Ovary (tissue), 9 donors: ENCODE results near the gene CHRM3. TPM values are rescaled to one million over a fixed set of nuclear protein-coding genes. Genes with fewer than 3 reads are reported as not detected.
A peak's percentile ranks its signal among the peaks of the same experiment; 100 is the strongest.

Experiments used
- DNase-seq, 5 donors: peaks; one replicate each; pipeline ENCODE4 v3.0.0-alpha.2; 2019 to 2020
- H3K27ac ChIP-seq, 2 donors: fragments of 200-600 bp; one replicate each; pipeline versions ENCODE4 v1.5.1 to v1.8.0; 2019 to 2022
- H3K27me3 ChIP-seq: fragments of 200-600 bp; one replicate; pipeline ENCODE4 v1.8.0; 2022
- H3K36me3 ChIP-seq: fragments of 200-600 bp; sonication (generic); one replicate; pipeline ENCODE4 v1.5.1; 2019
- H3K4me1 ChIP-seq: one replicate; pipeline ENCODE4 v1.8.1; 2013; ENCODE audit warnings: mild to moderate bottlenecking, moderate library complexity; ENCODE audit not compliant: insufficient read depth
- H3K4me3 ChIP-seq: fragments of 200-600 bp; sonication (generic); one replicate; pipeline ENCODE4 v1.5.1; 2017
- H3K9me3 ChIP-seq, 2 donors: fragments of 200-600 bp in 1 of 2; sonication (generic) in 1 of 2; one replicate each; pipeline versions ENCODE4 v1.5.1 to v1.8.1; 2013 to 2019; ENCODE audit warnings: mild to moderate bottlenecking in 1 of 2, moderate library complexity in 1 of 2
- CTCF ChIP-seq, 3 donors: fragments of 450-650 bp in 2 of 3; fragments of 200-600 bp in 1 of 3; IDR thresholded peaks; one replicate each; pipeline versions ENCODE4 v1.5.1 to v1.8.0; 2016 to 2022; ENCODE audit warnings: antibody characterized with exemption in 3 of 3, mild to moderate bottlenecking in 1 of 3
- EP300 ChIP-seq: sonication (generic); formaldehyde crosslinking; IDR thresholded peaks from one replicate; pipeline ENCODE4 v1.6.1; 2017; ENCODE audit warnings: antibody characterized with exemption
- POLR2A ChIP-seq: fragments of 450-650 bp; IDR thresholded peaks from one replicate; pipeline ENCODE4 v1.6.1; 2017; ENCODE audit warnings: antibody characterized with exemption, mild to moderate bottlenecking, moderate library complexity
- WGBS, 3 donors: extraction: QIAGEN DNeasy Blood & Tissue Kit in 1 of 3; methylation state at CpG; one replicate each; pipeline versions ENCODE4 v1.1.5 to v1.1.7; 2013 to 2017; 5-methylcytosine and 5-hydroxymethylcytosine counted together
- intact Hi-C, 4 donors: fragments of 100-400 bp; cut with DNase I; formaldehyde crosslinking; loops; one replicate each; pipeline versions ENCODE4 v1.11.0 to v1.15.1; 2022 to 2023
- polyA plus RNA-seq, 2 donors: library from polyadenylated mRNA; stranded (reverse); fragments of 200-250 nt in 1 of 2; fragments of 350-450 nt in 1 of 2; fragmentation: Illumina TruSeq in 1 of 2; extraction: RNeasy Lipid Tissue Mini Kit (QIAGEN cat#74804) in 1 of 2; gene quantifications; one replicate each; pipeline ENCODE4 v1.2.3, GENCODE V29; 2013 to 2014
- total RNA-seq, 7 donors: library from RNA; depleted of rRNA in 2 of 7; stranded (reverse); fragments of >200 nt in 2 of 7; fragmentation: NEBNext Ultra II Directional in 3 of 7; extraction: Animal tissue kit (Norgen Biotek cat#: 25700) in 3 of 7; gene quantifications; one replicate each; pipeline versions ENCODE4 v1.1.0 to v1.2.4, GENCODE V29; 2016 to 2023
- donor health status: DM: no; HTN: no; CAD: no; lungs with moderate emphysema.
- donor health status: DM: no; HTN: no; CAD: no.
- donor health status: Bipolar disorder and iron deficiency.
- donor health status: DM: yes; HTN: yes; CAD: no.
- donor health status: DM: no; HTN: no; CAD: no.
- donor health status: DM: yes; HTN: yes; CAD: no.

The CHRM3 gene
- total and polyA plus RNA-seq, 9 donors = 1.2 to 39.9 (median 10.1) TPM

GRCh38 chr1:239383714-239384113, 2.7 kb upstream of the CHRM3 start:
- DNase-seq = no peak
- H3K27me3 ChIP-seq = no peaks in the 10 kb centered on the region
- H3K9me3 ChIP-seq = no peaks in the 10 kb centered on the region
- intact Hi-C loops = no loop called here
- H3K27ac ChIP-seq = no peak overlapping the region
- no peaks in the 10 kb centered on the region for H3K36me3 ChIP-seq
- H3K4me1 ChIP-seq = no peaks in the 10 kb centered on the region
- no peak overlapping the region for H3K4me3 ChIP-seq
- WGBS, 3 donors = 85 to 93% (median 89%) methylated on average over 3 of the region's 3 CpGs
- TF ChIP-seq POLR2A (no peak), EP300 (no peak), CTCF (IDR thresholded peaks at IDR 0.05) (no peak)

GRCh38 chr1:239387304-239388158, 1.2 kb downstream of the CHRM3 start:
- TF ChIP-seq CTCF (IDR thresholded peaks at IDR 0.05) (no peak), EP300 (no peak), POLR2A (no peak)
- DNase-seq = peak in 4 of 5 donors; percentile 14 to 53 (median 44)
- Histone ChIP-seq H3K9me3 (no peaks in the 10 kb centered on the region), H3K27ac (peak overlapping the region; percentile 18 to 88), H3K27me3 (no peaks in the 10 kb centered on the region), H3K36me3 (no peaks in the 10 kb centered on the region), H3K4me3 (peak overlapping the region; percentile 71), H3K4me1 (peaks cover 1% of the 10 kb centered on the region)
- intact Hi-C loops = no loop called here
- WGBS, 3 donors = 1 to 3% (median 2%) methylated on average over 55 of the region's 55 CpGs

GRCh38 chr1:239388159-239388485, 1.8 kb downstream of the CHRM3 start:
- no peak for DNase-seq
- TF ChIP-seq POLR2A = no peak
- no peak for TF ChIP-seq CTCF (IDR thresholded peaks at IDR 0.05)
- TF ChIP-seq EP300 = no peak
- Histone ChIP-seq H3K27ac (peak overlapping the region in 1 of 2 donors; percentile 88), H3K4me3 (peak overlapping the region; percentile 71), H3K36me3 (no peaks in the 10 kb centered on the region), H3K9me3 (no peaks in the 10 kb centered on the region), H3K4me1 (peaks cover 1% of the 10 kb centered on the region), H3K27me3 (no peaks in the 10 kb centered on the region)
- intact Hi-C loops = no loop called here
- WGBS, 3 donors = 29 to 36% (median 32%) methylated on average over 5 of the region's 5 CpGs

GRCh38 chr1:239388578-239388977, 2.2 kb downstream of the CHRM3 start:
- peaks cover 1% of the 10 kb centered on the region for H3K4me1 ChIP-seq
- H3K9me3 ChIP-seq = no peaks in the 10 kb centered on the region
- no peaks in the 10 kb centered on the region for H3K27me3 ChIP-seq
- no peak for TF ChIP-seq EP300
- no peak for TF ChIP-seq CTCF (IDR thresholded peaks at IDR 0.05)
- no peak for TF ChIP-seq POLR2A
- H3K36me3 ChIP-seq = no peaks in the 10 kb centered on the region
- DNase-seq = no peak
- H3K4me3 ChIP-seq = peak overlapping the region; percentile 71
- H3K27ac ChIP-seq = peak overlapping the region in 1 of 2 donors; percentile 88
- 67 to 73% (median 71%) methylated on average over 9 of the region's 9 CpGs for WGBS, 3 donors
- intact Hi-C loops = no loop called here
